Vagina (tissue), 2 donors: ENCODE measurements around the gene SLC7A6. TPM values are rescaled to one million over a fixed set of nuclear protein-coding genes. Genes with fewer than 3 reads are reported as not detected.

ENCODE experiments used
- DNase-seq, 2 donors: peaks; one replicate each; pipeline ENCODE4 v3.0.0-alpha.2; 2017; ENCODE audit errors: extremely low spot score in 2 of 2
- H3K27ac ChIP-seq: fragments of 200-600 bp; sonication (generic); one replicate; pipeline ENCODE4 v1.5.1; 2019
- H3K27me3 ChIP-seq: fragments of 200-600 bp; sonication (generic); one replicate; pipeline ENCODE4 v1.5.1; 2019
- H3K36me3 ChIP-seq, 2 donors: fragments of 200-600 bp; sonication (generic); one replicate each; pipeline ENCODE4 v1.5.1; 2017 to 2019
- H3K4me1 ChIP-seq: fragments of 200-600 bp; sonication (generic); one replicate; pipeline ENCODE4 v1.5.1; 2019
- H3K4me3 ChIP-seq, 2 donors: fragments of 200-600 bp; sonication (generic); 1 replicate in 1 of 2; 2 replicates in 1 of 2; pipeline ENCODE4 v1.5.1; 2016 to 2019
- H3K9me3 ChIP-seq: fragments of 200-600 bp; sonication (generic); one replicate; pipeline ENCODE4 v1.5.1; 2019
- POLR2A ChIP-seq, 2 donors: fragments of 450-650 bp; IDR thresholded peaks; one replicate each; pipeline ENCODE4 v1.6.1; 2017; ENCODE audit warnings: antibody characterized with exemption in 2 of 2, mild to moderate bottlenecking in 2 of 2, moderate library complexity in 2 of 2
- POLR2AphosphoS5 ChIP-seq, 2 donors: sonication (generic); formaldehyde crosslinking; IDR thresholded peaks; one replicate each; pipeline ENCODE4 v1.9.0; 2017; ENCODE audit warnings: antibody characterized with exemption in 2 of 2, mild to moderate bottlenecking in 2 of 2, low read depth in 1 of 2; ENCODE audit not compliant: insufficient read depth in 1 of 2
- intact Hi-C: fragments of 100-400 bp; cut with DNase I; formaldehyde crosslinking; loops from one replicate; pipeline ENCODE4 v1.15.1; 2023
- total RNA-seq: library from RNA; depleted of rRNA; stranded (reverse); fragments of >200 nt; gene quantifications from one replicate; pipeline ENCODE4 v1.2.3, GENCODE V29; 2016
- TF ChIP-seq, protein P1 (sequence below), 3 experiments: fragments of 450-650 bp in 2 of 3; fragments of 200-600 bp in 1 of 3; sonication (generic) in 1 of 3; IDR thresholded peaks; one replicate each; pipeline ENCODE4 v1.5.1; 2017 to 2019; ENCODE audit warnings: antibody characterized with exemption in 3 of 3, mild to moderate bottlenecking in 2 of 3, moderate library complexity in 2 of 3

The SLC7A6 gene
- total RNA-seq, 1 donor from 2014 or later = 35.1 TPM

DNA sequence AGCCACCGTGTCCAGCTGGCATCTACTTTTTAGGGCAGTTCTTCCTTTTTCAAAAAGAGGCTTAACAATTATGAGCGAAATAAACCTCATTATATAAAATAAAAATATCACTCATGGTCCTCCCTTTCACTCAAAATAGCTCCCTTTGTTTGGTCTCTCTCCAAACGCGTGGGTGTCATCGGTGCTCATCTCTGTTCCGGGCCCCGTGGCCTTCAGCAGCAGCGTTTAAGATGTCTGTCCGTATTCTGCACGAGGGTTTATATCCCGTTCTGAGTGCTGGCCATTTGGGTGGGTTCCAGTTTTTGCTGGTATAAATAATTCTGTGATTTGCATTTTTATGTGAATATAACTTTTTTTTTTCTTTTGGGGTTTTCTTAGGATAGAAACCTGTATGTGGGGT is 79.9 kb downstream of the SLC7A6 start:
- Histone ChIP-seq H3K27me3 (no peaks in the 10 kb centered on the region), H3K4me3 (no peak overlapping the region), H3K27ac (no peak overlapping the region), H3K9me3 (no peaks in the 10 kb centered on the region), H3K36me3 (peaks cover 0 to 59% of the 10 kb centered on the region in 2 donors), H3K4me1 (no peaks in the 10 kb centered on the region)
- intact Hi-C loops = no loop called here
- TF ChIP-seq, protein P1, sequence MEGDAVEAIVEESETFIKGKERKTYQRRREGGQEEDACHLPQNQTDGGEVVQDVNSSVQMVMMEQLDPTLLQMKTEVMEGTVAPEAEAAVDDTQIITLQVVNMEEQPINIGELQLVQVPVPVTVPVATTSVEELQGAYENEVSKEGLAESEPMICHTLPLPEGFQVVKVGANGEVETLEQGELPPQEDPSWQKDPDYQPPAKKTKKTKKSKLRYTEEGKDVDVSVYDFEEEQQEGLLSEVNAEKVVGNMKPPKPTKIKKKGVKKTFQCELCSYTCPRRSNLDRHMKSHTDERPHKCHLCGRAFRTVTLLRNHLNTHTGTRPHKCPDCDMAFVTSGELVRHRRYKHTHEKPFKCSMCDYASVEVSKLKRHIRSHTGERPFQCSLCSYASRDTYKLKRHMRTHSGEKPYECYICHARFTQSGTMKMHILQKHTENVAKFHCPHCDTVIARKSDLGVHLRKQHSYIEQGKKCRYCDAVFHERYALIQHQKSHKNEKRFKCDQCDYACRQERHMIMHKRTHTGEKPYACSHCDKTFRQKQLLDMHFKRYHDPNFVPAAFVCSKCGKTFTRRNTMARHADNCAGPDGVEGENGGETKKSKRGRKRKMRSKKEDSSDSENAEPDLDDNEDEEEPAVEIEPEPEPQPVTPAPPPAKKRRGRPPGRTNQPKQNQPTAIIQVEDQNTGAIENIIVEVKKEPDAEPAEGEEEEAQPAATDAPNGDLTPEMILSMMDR (IDR thresholded peaks at IDR 0.05) = no peak
- TF ChIP-seq POLR2AphosphoS5 (IDR thresholded peaks at IDR 0.05; ENCODE audit: insufficient read depth in 1 of 2, low read depth in 1 of 2) = no peak
- TF ChIP-seq POLR2A (IDR thresholded peaks at IDR 0.05) = no peak
- DNase-seq = no peak

DNA sequence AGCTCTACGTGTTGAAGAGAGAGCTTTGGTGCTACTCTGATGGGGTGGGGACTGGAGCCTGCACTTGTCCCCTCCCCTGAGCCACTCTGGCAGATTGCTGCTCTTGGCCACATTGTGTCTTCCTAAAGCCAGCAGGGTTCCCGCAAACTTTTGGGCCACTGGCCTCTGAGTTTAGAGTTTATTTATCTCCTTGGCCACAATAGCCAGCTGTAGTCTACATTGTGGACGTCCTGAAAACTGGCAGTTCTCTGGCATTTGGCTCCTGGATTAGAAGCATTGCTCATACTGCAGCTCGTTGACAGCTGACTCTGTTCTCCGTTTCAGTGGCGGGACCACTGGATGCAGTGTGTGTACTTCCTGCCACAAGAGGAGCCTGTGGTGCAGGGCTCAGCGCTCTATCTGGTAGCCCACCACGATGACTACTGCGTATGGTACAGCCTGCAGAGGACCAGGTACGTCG is 81.1 kb downstream of the SLC7A6 start:
- Histone ChIP-seq H3K9me3 (no peaks in the 10 kb centered on the region), H3K27me3 (no peaks in the 10 kb centered on the region), H3K4me3 (no peak overlapping the region), H3K27ac (no peak overlapping the region), H3K36me3 (peaks cover 0 to 55% of the 10 kb centered on the region in 2 donors), H3K4me1 (no peaks in the 10 kb centered on the region)
- intact Hi-C loops = no loop called here
- no peak for TF ChIP-seq POLR2AphosphoS5 (IDR thresholded peaks at IDR 0.05; ENCODE audit: insufficient read depth in 1 of 2, low read depth in 1 of 2)
- TF ChIP-seq POLR2A (IDR thresholded peaks at IDR 0.05) = no peak
- TF ChIP-seq, protein P1 (IDR thresholded peaks at IDR 0.05) = no peak
- no peak for DNase-seq

DNA sequence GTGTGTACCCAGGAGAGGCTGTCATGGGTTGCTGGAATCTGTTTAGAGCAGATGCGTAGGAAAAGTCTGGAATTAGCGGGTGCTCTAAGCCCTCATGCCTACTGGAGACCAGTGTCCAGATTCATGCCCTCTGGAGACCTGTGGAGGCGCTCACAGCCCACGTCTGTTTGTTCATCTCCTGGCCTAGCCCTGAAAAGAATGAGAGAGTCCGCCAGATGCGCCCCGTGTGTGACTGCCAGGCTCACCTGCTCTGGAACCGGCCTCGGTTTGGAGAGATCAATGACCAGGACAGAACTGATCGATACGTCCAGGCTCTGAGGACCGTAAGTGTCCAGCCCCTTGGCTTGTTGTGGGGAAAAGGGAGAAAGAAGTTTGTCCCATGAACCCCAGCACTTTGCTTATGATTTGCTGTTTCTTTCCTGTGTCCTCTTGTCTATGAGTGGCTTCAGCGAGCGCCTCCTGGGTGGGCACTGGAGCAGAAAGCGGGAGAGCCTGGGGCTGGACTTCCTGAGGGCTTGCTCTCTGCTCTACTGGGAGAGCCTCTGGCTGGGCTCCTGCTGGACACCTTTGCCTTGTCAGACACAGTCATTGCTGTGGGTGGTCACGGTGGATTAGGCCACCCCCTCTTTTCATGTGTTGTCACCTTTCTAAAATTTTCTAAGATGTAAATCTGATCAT is 81.8 kb downstream of the SLC7A6 start:
- no peak overlapping the region for H3K4me3 ChIP-seq
- TF ChIP-seq, protein P1 (IDR thresholded peaks at IDR 0.05) = no peak
- TF ChIP-seq POLR2A (IDR thresholded peaks at IDR 0.05) (no peak), POLR2AphosphoS5 (IDR thresholded peaks at IDR 0.05; ENCODE audit: insufficient read depth in 1 of 2, low read depth in 1 of 2) (no peak)
- peaks cover 0 to 53% of the 10 kb centered on the region in 2 donors for H3K36me3 ChIP-seq
- no peak for DNase-seq
- no peaks in the 10 kb centered on the region for H3K27me3 ChIP-seq
- H3K9me3 ChIP-seq = no peaks in the 10 kb centered on the region
- H3K27ac ChIP-seq = no peak overlapping the region
- no peaks in the 10 kb centered on the region for H3K4me1 ChIP-seq
- intact Hi-C loops = no loop called here

DNA sequence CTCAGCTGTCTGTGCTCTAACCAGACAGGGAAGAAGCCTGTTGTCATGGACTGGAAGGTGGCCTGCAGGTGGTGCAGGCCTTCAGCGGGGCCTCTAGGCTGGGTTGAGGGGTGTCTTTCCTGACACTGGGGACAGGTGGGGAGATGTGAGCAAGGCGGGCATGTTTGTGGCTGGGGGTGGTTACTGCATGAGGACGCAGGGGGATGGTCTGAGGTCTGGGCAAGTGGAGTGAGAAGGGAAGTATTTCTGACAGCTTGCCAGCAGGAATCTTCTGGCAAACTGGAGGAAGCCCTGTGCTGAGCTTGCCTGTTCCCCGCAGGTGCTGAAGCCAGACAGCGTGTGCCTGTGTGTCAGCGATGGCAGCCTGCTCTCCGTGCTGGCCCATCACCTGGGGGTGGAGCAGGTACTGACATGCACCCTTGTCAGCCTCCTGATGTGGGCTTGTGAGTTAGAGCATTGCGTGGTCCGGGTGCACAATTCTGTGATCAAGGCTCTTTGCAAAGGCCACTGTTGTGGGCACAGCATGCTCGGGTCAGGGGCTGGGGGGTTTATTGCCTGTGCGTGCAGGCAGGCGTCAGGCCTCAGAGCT is 82.7 kb downstream of the SLC7A6 start:
- no peaks in the 10 kb centered on the region for H3K9me3 ChIP-seq
- H3K27ac ChIP-seq = no peak overlapping the region
- no peak for DNase-seq
- H3K27me3 ChIP-seq = no peaks in the 10 kb centered on the region
- H3K36me3 ChIP-seq = peaks cover 0 to 60% of the 10 kb centered on the region in 2 donors
- no peak overlapping the region for H3K4me3 ChIP-seq
- H3K4me1 ChIP-seq = no peaks in the 10 kb centered on the region
- TF ChIP-seq POLR2A (IDR thresholded peaks at IDR 0.05) = no peak
- no peak for TF ChIP-seq POLR2AphosphoS5 (IDR thresholded peaks at IDR 0.05; ENCODE audit: insufficient read depth in 1 of 2, low read depth in 1 of 2)
- TF ChIP-seq, protein P1 (IDR thresholded peaks at IDR 0.05) = no peak
- intact Hi-C loops = no loop called here

DNA sequence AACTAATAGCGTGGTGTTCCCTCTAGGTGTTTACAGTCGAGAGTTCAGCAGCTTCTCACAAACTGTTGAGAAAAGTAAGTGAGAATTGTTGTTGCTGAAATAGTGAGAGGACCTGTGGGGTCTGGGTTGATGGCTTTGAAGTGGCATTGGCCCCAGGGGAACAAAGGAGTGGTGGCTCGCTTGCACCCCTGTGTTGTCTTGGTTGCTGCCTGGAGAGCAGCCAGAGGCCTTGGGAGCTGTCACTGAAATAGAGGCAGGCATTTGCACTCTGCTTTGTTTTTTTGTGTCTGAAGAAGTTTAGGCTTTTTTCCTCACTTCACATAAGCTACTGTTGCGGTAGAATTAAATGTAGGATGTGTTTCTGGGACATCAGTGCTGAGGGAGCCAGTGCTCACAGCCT is 83.3 kb downstream of the SLC7A6 start:
- TF ChIP-seq, protein P1 (IDR thresholded peaks at IDR 0.05) = no peak
- TF ChIP-seq POLR2AphosphoS5 (IDR thresholded peaks at IDR 0.05; ENCODE audit: insufficient read depth in 1 of 2, low read depth in 1 of 2) (no peak), POLR2A (IDR thresholded peaks at IDR 0.05) (no peak)
- H3K4me1 ChIP-seq = no peaks in the 10 kb centered on the region
- no peaks in the 10 kb centered on the region for H3K27me3 ChIP-seq
- H3K36me3 ChIP-seq = peaks cover 0 to 65% of the 10 kb centered on the region in 2 donors
- DNase-seq = no peak
- intact Hi-C loops = no loop called here
- H3K27ac ChIP-seq = no peak overlapping the region
- H3K4me3 ChIP-seq = no peak overlapping the region
- H3K9me3 ChIP-seq = no peaks in the 10 kb centered on the region
